Measurements from ENCODE around the gene IRAK3. TPM values are rescaled to one million over a fixed set of nuclear protein-coding genes. Genes with fewer than 3 reads are reported as not detected.

IRAK3 gene
- total and polyA plus RNA-seq, 5 experiments from 2014 or later: 0.03 to 0.26 (median 0.10) TPM; not detected in 1

- Mint-ChIP-seq H3K4me1 (no peaks in the 10 kb centered on the region), H3K27me3 (peaks cover 2 to 19% (median 6%) of the 10 kb centered on the region in 5 donors), H3K27ac (no peak overlapping the region), H3K4me3 (no peak overlapping the region), H3K36me3 (no peaks in the 10 kb centered on the region), H3K9me3 (no peaks in the 10 kb centered on the region)
- ATAC-seq: no peak
- POLR2A ChIA-PET: no interaction called here
- no peak for DNase-seq
Measured at GRCh38 chr12:66247741-66248140, 58.7 kb downstream of the IRAK3 start.

- POLR2A ChIA-PET: interaction anchor here (0.5 kb wide), 1 partner anchor 13 kb away, joined by 4 read pairs; no protein-coding TSS in a partner anchor
- ATAC-seq (no peak), DNase-seq (no peak)
- Mint-ChIP-seq H3K4me1 (no peaks in the 10 kb centered on the region), H3K4me3 (no peak overlapping the region), H3K27ac (no peak overlapping the region), H3K36me3 (no peaks in the 10 kb centered on the region), H3K27me3 (peaks cover 2 to 14% (median 4%) of the 10 kb centered on the region in 5 donors), H3K9me3 (no peaks in the 10 kb centered on the region)
Measured at GRCh38 chr12:66251049-66251448, 62.0 kb downstream of the IRAK3 start.

GRCh38 chr12:66252771-66253170 lies 63.8 kb downstream of the IRAK3 start:
- Mint-ChIP-seq H3K36me3 (no peaks in the 10 kb centered on the region), H3K27ac (no peak overlapping the region), H3K9me3 (no peaks in the 10 kb centered on the region), H3K4me1 (no peaks in the 10 kb centered on the region), H3K4me3 (no peak overlapping the region), H3K27me3 (peaks cover 0 to 12% (median 3%) of the 10 kb centered on the region in 5 donors)
- DNase-seq (no peak), ATAC-seq (no peak)
- POLR2A ChIA-PET: no interaction called here

- no peak for ATAC-seq
Measured at GRCh38 chr12:66255737-66256136, 66.7 kb downstream of the IRAK3 start.

GRCh38 chr12:66258011-66258410 lies 69.0 kb downstream of the IRAK3 start:
- ATAC-seq (no peak), DNase-seq (no peak)
- H3K9me3 Mint-ChIP-seq: no peaks in the 10 kb centered on the region
- no peaks in the 10 kb centered on the region for H3K36me3 Mint-ChIP-seq
- H3K27me3 Mint-ChIP-seq: peaks cover 0 to 3% (median 0%) of the 10 kb centered on the region in 5 donors
- no peak overlapping the region for H3K4me3 Mint-ChIP-seq
- POLR2A ChIA-PET: no interaction called here
- H3K27ac Mint-ChIP-seq: no peak overlapping the region
- no peaks in the 10 kb centered on the region for H3K4me1 Mint-ChIP-seq

More at GRCh38 chr12:66255737-66256136, 66.7 kb downstream of the IRAK3 start:
- no peak overlapping the region for H3K27ac Mint-ChIP-seq
- no peaks in the 10 kb centered on the region for H3K36me3 Mint-ChIP-seq
- POLR2A ChIA-PET: no interaction called here
- no peaks in the 10 kb centered on the region for H3K9me3 Mint-ChIP-seq
- peaks cover 0 to 11% (median 3%) of the 10 kb centered on the region in 5 donors for H3K27me3 Mint-ChIP-seq
- H3K4me1 Mint-ChIP-seq: no peaks in the 10 kb centered on the region
- DNase-seq: no peak
- no peak overlapping the region for H3K4me3 Mint-ChIP-seq

- no peak for DNase-seq
- Mint-ChIP-seq H3K4me3 (no peak overlapping the region), H3K27ac (peak overlapping the region in 1 of 10 donors; percentile 19), H3K36me3 (no peaks in the 10 kb centered on the region), H3K27me3 (peaks cover 0 to 9% (median 2%) of the 10 kb centered on the region in 5 donors), H3K4me1 (peaks cover 0 to 1% (median 0%) of the 10 kb centered on the region in 4 donors), H3K9me3 (no peaks in the 10 kb centered on the region)
- POLR2A ChIA-PET: no interaction called here
- no peak for ATAC-seq
Measured at GRCh38 chr12:66262737-66263136, 73.7 kb downstream of the IRAK3 start.

GRCh38 chr12:66268562-66268961 lies 79.5 kb downstream of the IRAK3 start:
- DNase-seq (no peak), ATAC-seq (peak in 1 of 2 donors; percentile 22)
- Mint-ChIP-seq H3K9me3 (no peaks in the 10 kb centered on the region), H3K36me3 (no peaks in the 10 kb centered on the region), H3K27me3 (peaks cover 0 to 6% (median 2%) of the 10 kb centered on the region in 5 donors), H3K4me3 (no peak overlapping the region), H3K27ac (no peak overlapping the region), H3K4me1 (peaks cover 0 to 9% (median under 1%) of the 10 kb centered on the region in 4 donors)
- POLR2A ChIA-PET: no interaction called here

- Mint-ChIP-seq H3K36me3 (no peaks in the 10 kb centered on the region), H3K4me1 (peaks cover 0 to 11% (median under 1%) of the 10 kb centered on the region in 4 donors), H3K9me3 (no peaks in the 10 kb centered on the region), H3K27ac (no peak overlapping the region), H3K27me3 (peaks cover 0 to 6% (median 2%) of the 10 kb centered on the region in 5 donors), H3K4me3 (no peak overlapping the region)
- DNase-seq (no peak), ATAC-seq (no peak)
- POLR2A ChIA-PET: interaction anchor here (1.4 kb wide), 1 partner anchor 35 kb away, joined by 3 read pairs; no protein-coding TSS in a partner anchor
Measured at GRCh38 chr12:66269142-66269541, 80.1 kb downstream of the IRAK3 start.

GRCh38 chr12:66269757-66270383 lies 80.9 kb downstream of the IRAK3 start:
- no peak overlapping the region for H3K27ac Mint-ChIP-seq

GRCh38 chr12:66270613-66271012 lies 81.6 kb downstream of the IRAK3 start:
- no peak overlapping the region for H3K27ac Mint-ChIP-seq
- H3K9me3 Mint-ChIP-seq: no peaks in the 10 kb centered on the region
- H3K4me1 Mint-ChIP-seq: peaks cover 0 to 11% (median under 1%) of the 10 kb centered on the region in 4 donors
- DNase-seq (no peak), ATAC-seq (no peak)
- POLR2A ChIA-PET: interaction anchor here (0.8 to 1.8 kb wide), 4 partner anchors 18 to 43 kb away, joined by 3 to 12 read pairs (median 4); partner anchors contain the start of gene HELB
- H3K36me3 Mint-ChIP-seq: no peaks in the 10 kb centered on the region
- peaks cover 0 to 4% (median 2%) of the 10 kb centered on the region in 5 donors for H3K27me3 Mint-ChIP-seq
- no peak overlapping the region for H3K4me3 Mint-ChIP-seq

More at GRCh38 chr12:66269757-66270383, 80.9 kb downstream of the IRAK3 start:
- Mint-ChIP-seq H3K4me3 (no peak overlapping the region), H3K36me3 (no peaks in the 10 kb centered on the region), H3K4me1 (peaks cover 0 to 11% (median under 1%) of the 10 kb centered on the region in 4 donors), H3K9me3 (no peaks in the 10 kb centered on the region), H3K27me3 (peaks cover 0 to 4% (median 2%) of the 10 kb centered on the region in 5 donors)
- ATAC-seq (peak; percentile 60 to 70), DNase-seq (peak in 3 of 10 donors; percentile 39 to 61 (median 59))
- POLR2A ChIA-PET: interaction anchor here (0.5 to 1.8 kb wide), 5 partner anchors 18 to 141 kb away, joined by 3 to 12 read pairs (median 3); partner anchors contain the start of gene HELB

GRCh38 chr12:66272650-66273049 lies 83.6 kb downstream of the IRAK3 start:
- H3K9me3 Mint-ChIP-seq: no peaks in the 10 kb centered on the region
- no peak for ATAC-seq
- POLR2A ChIA-PET: interaction anchor here (0.7 kb wide), 1 partner anchor 138 kb away, joined by 5 read pairs; no protein-coding TSS in a partner anchor
- peaks cover 3 to 17% (median 5%) of the 10 kb centered on the region in 4 donors for H3K4me1 Mint-ChIP-seq
- no peak overlapping the region for H3K4me3 Mint-ChIP-seq
- H3K27ac Mint-ChIP-seq: no peak overlapping the region
- no peaks in the 10 kb centered on the region for H3K27me3 Mint-ChIP-seq
- H3K36me3 Mint-ChIP-seq: no peaks in the 10 kb centered on the region
- DNase-seq: no peak

GRCh38 chr12:66273147-66273546 lies 84.1 kb downstream of the IRAK3 start:
- Mint-ChIP-seq H3K27ac (no peak overlapping the region), H3K4me3 (no peak overlapping the region), H3K36me3 (no peaks in the 10 kb centered on the region), H3K27me3 (no peaks in the 10 kb centered on the region), H3K9me3 (no peaks in the 10 kb centered on the region), H3K4me1 (peaks cover 3 to 17% (median 5%) of the 10 kb centered on the region in 4 donors)
- DNase-seq (no peak), ATAC-seq (no peak)
- POLR2A ChIA-PET: interaction anchor here (0.7 kb wide), 1 partner anchor 137 kb away, joined by 5 read pairs; no protein-coding TSS in a partner anchor

- no peak for DNase-seq
- POLR2A ChIA-PET: no interaction called here
- ATAC-seq: no peak
- Mint-ChIP-seq H3K9me3 (no peaks in the 10 kb centered on the region), H3K4me1 (peaks cover 9 to 31% (median 18%) of the 10 kb centered on the region in 4 donors), H3K36me3 (no peaks in the 10 kb centered on the region), H3K27me3 (no peaks in the 10 kb centered on the region), H3K4me3 (no peak overlapping the region), H3K27ac (no peak overlapping the region)
Measured at GRCh38 chr12:66275040-66275439, 86.0 kb downstream of the IRAK3 start.

All from naive thymus-derived CD8-positive, alpha-beta T cell (primary cell).